ENCODE measurements around the gene MOCS3.

GRCh38 chr20:51008718-51009117 is 50.1 kb downstream of the MOCS3 start:
- TF ChIP-seq CTCF (IDR thresholded peaks at IDR 0.05; ENCODE audit: low read length) = no peak
- TF ChIP-seq EZH2phosphoT487 (IDR thresholded peaks at IDR 0.05; ENCODE audit: low read length) = no peak
- no peak for TF ChIP-seq EZH2 (optimal IDR thresholded peaks at IDR 0.05; ENCODE audit: low read depth, low read length)

Measured in MM.1S (cell line).